ENCODE data around the gene TMEM41B. TPM values are rescaled to one million over a fixed set of nuclear protein-coding genes. Genes with fewer than 3 reads are reported as not detected.

Gene TMEM41B
- total RNA-seq, 1 donor from 2014 or later = 31.6 TPM

DNA sequence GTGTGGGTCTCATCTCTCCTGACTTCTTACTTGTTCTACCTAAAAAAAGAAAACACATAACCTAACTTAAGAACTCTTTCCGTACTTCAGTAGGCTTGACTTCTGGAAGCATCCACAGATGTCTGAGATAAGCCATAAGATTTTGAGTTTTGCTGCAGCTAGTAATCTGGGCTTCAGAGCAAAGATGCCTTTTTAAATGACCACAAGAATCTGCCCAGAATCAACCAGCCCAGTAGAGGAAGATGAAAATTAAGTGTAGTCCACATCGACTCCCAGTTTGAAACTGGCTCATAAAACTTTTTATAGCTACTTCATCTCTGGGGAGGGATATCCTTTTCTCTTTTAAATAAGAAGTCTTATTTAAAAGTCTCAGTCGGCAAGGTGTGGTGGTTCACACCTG, 60.0 kb downstream of the TMEM41B start:
- Mint-ChIP-seq H3K4me3 (ENCODE audit: unreplicated experiment) (no peak overlapping the region), H3K27me3 (ENCODE audit: unreplicated experiment) (peaks cover 3% of the 10 kb centered on the region), H3K27ac (ENCODE audit: unreplicated experiment) (no peak overlapping the region), H3K36me3 (ENCODE audit: low read depth, unreplicated experiment) (peaks cover 10% of the 10 kb centered on the region), H3K9me3 (ENCODE audit: unreplicated experiment) (no peaks in the 10 kb centered on the region), H3K4me1 (ENCODE audit: unreplicated experiment) (peaks cover 23% of the 10 kb centered on the region)
- DNase-seq (ENCODE audit: low spot score) = no peak
- TF ChIP-seq, protein P1, sequence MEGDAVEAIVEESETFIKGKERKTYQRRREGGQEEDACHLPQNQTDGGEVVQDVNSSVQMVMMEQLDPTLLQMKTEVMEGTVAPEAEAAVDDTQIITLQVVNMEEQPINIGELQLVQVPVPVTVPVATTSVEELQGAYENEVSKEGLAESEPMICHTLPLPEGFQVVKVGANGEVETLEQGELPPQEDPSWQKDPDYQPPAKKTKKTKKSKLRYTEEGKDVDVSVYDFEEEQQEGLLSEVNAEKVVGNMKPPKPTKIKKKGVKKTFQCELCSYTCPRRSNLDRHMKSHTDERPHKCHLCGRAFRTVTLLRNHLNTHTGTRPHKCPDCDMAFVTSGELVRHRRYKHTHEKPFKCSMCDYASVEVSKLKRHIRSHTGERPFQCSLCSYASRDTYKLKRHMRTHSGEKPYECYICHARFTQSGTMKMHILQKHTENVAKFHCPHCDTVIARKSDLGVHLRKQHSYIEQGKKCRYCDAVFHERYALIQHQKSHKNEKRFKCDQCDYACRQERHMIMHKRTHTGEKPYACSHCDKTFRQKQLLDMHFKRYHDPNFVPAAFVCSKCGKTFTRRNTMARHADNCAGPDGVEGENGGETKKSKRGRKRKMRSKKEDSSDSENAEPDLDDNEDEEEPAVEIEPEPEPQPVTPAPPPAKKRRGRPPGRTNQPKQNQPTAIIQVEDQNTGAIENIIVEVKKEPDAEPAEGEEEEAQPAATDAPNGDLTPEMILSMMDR (IDR thresholded peaks at IDR 0.05; ENCODE audit: unreplicated experiment) = no peak

DNA sequence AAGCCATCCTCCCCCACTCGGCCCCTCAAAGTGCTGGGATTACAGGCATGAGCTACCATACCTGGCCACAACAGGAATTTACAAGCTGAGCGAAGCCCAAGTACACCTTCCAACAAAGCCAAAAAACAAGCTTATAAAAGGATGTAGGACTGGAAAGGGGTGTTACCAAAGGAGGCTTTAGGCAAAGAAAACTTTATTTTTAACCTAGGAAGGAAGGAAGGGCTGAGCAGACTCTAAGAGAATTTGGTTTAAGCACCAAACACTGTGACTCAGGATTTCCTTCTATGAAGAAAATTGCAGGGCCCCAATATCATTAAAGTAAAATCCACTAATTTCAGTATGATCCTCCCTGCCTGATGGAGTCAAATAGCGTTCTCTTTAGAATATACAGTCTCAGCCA, 61.3 kb downstream of the TMEM41B start:
- no peak for DNase-seq (ENCODE audit: low spot score)
- Mint-ChIP-seq H3K4me1 (ENCODE audit: unreplicated experiment) (peaks cover 23% of the 10 kb centered on the region), H3K27me3 (ENCODE audit: unreplicated experiment) (peaks cover 1% of the 10 kb centered on the region), H3K27ac (ENCODE audit: unreplicated experiment) (peak overlapping the region; percentile 48), H3K4me3 (ENCODE audit: unreplicated experiment) (no peak overlapping the region), H3K9me3 (ENCODE audit: unreplicated experiment) (no peaks in the 10 kb centered on the region), H3K36me3 (ENCODE audit: low read depth, unreplicated experiment) (peaks cover 4% of the 10 kb centered on the region)
- TF ChIP-seq, protein P1 (IDR thresholded peaks at IDR 0.05; ENCODE audit: unreplicated experiment) = no peak

DNA sequence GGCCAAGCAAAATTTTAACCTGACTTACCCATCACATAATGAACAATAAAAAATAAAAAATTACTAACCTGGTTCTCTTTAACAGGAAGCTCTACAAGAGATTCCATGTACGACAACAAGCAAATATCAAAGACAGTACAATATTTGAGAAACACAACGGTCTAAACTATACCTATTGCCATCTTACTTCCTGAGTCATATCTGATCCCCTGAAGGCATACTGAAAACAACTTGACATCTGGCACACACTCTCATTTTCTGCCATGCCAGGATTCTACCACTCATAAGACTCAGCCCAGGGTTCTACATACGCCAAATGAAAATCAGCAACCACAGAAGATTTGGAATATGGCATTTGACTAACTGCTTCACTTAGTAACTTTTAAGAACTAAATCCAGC, 63.1 kb downstream of the TMEM41B start:
- Mint-ChIP-seq H3K4me1 (ENCODE audit: unreplicated experiment) (peaks cover 23% of the 10 kb centered on the region), H3K36me3 (ENCODE audit: low read depth, unreplicated experiment) (peaks cover 4% of the 10 kb centered on the region), H3K27me3 (ENCODE audit: unreplicated experiment) (peaks cover 2% of the 10 kb centered on the region), H3K9me3 (ENCODE audit: unreplicated experiment) (no peaks in the 10 kb centered on the region), H3K27ac (ENCODE audit: unreplicated experiment) (peak overlapping the region; percentile 40), H3K4me3 (ENCODE audit: unreplicated experiment) (no peak overlapping the region)
- no peak for DNase-seq (ENCODE audit: low spot score)
- TF ChIP-seq, protein P1 (IDR thresholded peaks at IDR 0.05; ENCODE audit: unreplicated experiment) = no peak

DNA sequence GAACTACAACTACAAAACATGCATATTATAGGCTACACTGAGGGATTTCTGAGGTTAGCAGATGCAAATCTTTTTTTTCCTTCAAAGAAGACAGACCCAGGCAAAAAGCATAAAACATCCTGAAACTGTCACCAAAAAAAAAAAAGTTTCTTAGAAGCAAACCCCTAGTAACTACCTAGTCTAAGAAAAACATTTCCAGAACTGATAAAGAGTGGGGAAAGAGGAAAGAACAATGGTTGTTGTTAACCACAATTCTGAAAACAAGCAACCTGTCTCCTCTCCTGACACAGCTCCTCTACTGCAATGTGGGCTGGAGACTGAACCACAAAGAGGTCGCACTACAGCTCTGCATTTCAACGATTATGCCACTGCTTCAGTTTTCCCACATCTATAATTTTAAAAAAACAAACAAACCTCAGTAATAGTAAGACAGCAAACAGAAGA, 64.2 kb downstream of the TMEM41B start:
- DNase-seq (ENCODE audit: low spot score) = no peak
- peak overlapping the region; percentile 81 for H3K27ac Mint-ChIP-seq (ENCODE audit: unreplicated experiment)

DNA sequence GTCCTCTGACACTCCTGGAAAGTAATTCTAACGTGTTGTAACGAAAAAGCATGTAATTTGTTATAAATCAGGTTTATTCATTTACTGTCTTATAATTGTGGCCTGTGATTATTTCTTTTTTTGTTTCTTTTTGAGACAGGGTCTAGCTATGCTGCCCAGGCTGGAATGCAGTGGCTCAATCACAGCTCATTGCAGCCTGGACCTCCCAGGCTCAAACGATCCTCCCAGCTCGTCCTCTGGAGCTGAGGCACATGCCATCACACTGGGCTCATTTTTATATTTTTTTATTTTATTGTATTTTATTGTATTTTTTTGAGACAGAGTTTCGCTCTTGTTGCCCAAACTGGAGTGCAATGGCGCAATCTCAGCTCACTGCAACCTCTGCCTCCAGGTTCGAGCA, 65.1 kb downstream of the TMEM41B start:
- no peak for DNase-seq (ENCODE audit: low spot score)
- H3K4me1 Mint-ChIP-seq (ENCODE audit: unreplicated experiment) = peaks cover 19% of the 10 kb centered on the region
- TF ChIP-seq, protein P1 (IDR thresholded peaks at IDR 0.05; ENCODE audit: unreplicated experiment) = no peak
- H3K9me3 Mint-ChIP-seq (ENCODE audit: unreplicated experiment) = no peaks in the 10 kb centered on the region
- H3K36me3 Mint-ChIP-seq (ENCODE audit: low read depth, unreplicated experiment) = peaks cover 4% of the 10 kb centered on the region
- peaks cover 1% of the 10 kb centered on the region for H3K27me3 Mint-ChIP-seq (ENCODE audit: unreplicated experiment)
- H3K4me3 Mint-ChIP-seq (ENCODE audit: unreplicated experiment) = no peak overlapping the region
- H3K27ac Mint-ChIP-seq (ENCODE audit: unreplicated experiment) = no peak overlapping the region

More for the DNA sequence above, 64.2 kb downstream of the TMEM41B start:
- Mint-ChIP-seq H3K27me3 (ENCODE audit: unreplicated experiment) (peaks cover 1% of the 10 kb centered on the region), H3K36me3 (ENCODE audit: low read depth, unreplicated experiment) (peaks cover 4% of the 10 kb centered on the region), H3K9me3 (ENCODE audit: unreplicated experiment) (no peaks in the 10 kb centered on the region), H3K4me1 (ENCODE audit: unreplicated experiment) (peaks cover 23% of the 10 kb centered on the region), H3K4me3 (ENCODE audit: unreplicated experiment) (no peak overlapping the region)
- TF ChIP-seq, protein P1 (IDR thresholded peaks at IDR 0.05; ENCODE audit: unreplicated experiment) = no peak
